CD14-positive monocyte (primary cell): ENCODE measurements around the gene UQCRQ. TPM values are rescaled to one million over a fixed set of nuclear protein-coding genes. Genes with fewer than 3 reads are reported as not detected.

Source experiments
- DNase-seq, 3 donors: peaks; one replicate each; pipeline ENCODE4 v3.0.0-alpha.2; 2011 to 2022
- H2AFZ ChIP-seq: 2 replicates; pipeline ENCODE4 v1.6.0; 2012; ENCODE audit warnings: mild to moderate bottlenecking, low read depth, low read length, inconsistent platforms; ENCODE audit not compliant: insufficient read depth, poor library complexity, severe bottlenecking
- H3K27ac ChIP-seq, 2 donors: 1 replicate in 1 of 2; 2 replicates in 1 of 2; pipeline ENCODE4 v1.5.1; 2012 to 2013; ENCODE audit warnings: low read length in 2 of 2, control low read depth in 1 of 2, inconsistent platforms in 1 of 2, low read depth in 1 of 2, mild to moderate bottlenecking in 1 of 2
- H3K27me3 ChIP-seq, 2 donors: one replicate each; pipeline versions ENCODE4 v1.6.0 to v1.6.1; 2011 to 2013; ENCODE audit warnings: low read length in 2 of 2; ENCODE audit not compliant: control insufficient read depth in 2 of 2, insufficient read depth in 2 of 2
- H3K36me3 ChIP-seq, 2 donors: replicated peaks in 1 of 2; 1 replicate in 1 of 2; 2 replicates in 1 of 2; pipeline versions ENCODE4 v1.5.1 to v1.6.1; 2012 to 2013; ENCODE audit warnings: low read length in 2 of 2, control low read depth in 1 of 2, inconsistent platforms in 1 of 2, mild to moderate bottlenecking in 1 of 2; ENCODE audit not compliant: insufficient read depth in 2 of 2, control insufficient read depth in 1 of 2
- H3K4me1 ChIP-seq, 2 donors: 1 replicate in 1 of 2; 2 replicates in 1 of 2; pipeline versions ENCODE4 v1.5.1 to v1.6.1; 2012 to 2013; ENCODE audit warnings: low read length in 2 of 2, control low read depth in 1 of 2, inconsistent platforms in 1 of 2, mild to moderate bottlenecking in 1 of 2, moderate library complexity in 1 of 2; ENCODE audit not compliant: insufficient read depth in 2 of 2, control insufficient read depth in 1 of 2
- H3K4me2 ChIP-seq: replicated peaks from 2 replicates; pipeline ENCODE3; 2012; ENCODE audit warnings: low read length, moderate library complexity, mild to moderate bottlenecking; ENCODE audit not compliant: poor library complexity, severe bottlenecking; ENCODE audit errors: extremely low read depth
- H3K4me3 ChIP-seq, 3 experiments: fragments of 200-600 bp in 1 of 3; sonication (generic) in 1 of 3; replicated peaks in 1 of 3; 1 replicate in 2 of 3; 2 replicates in 1 of 3; pipeline ENCODE4 v1.5.1; 2011 to 2013; ENCODE audit warnings: low read length in 3 of 3, mild to moderate bottlenecking in 3 of 3, control low read depth in 2 of 3, low read depth in 2 of 3, inconsistent platforms in 1 of 3, moderate library complexity in 1 of 3
- H3K79me2 ChIP-seq: 2 replicates; pipeline ENCODE4 v1.6.0; 2012; ENCODE audit warnings: mild to moderate bottlenecking, control low read depth, inconsistent platforms, low read length, moderate library complexity; ENCODE audit not compliant: insufficient read depth
- H3K9ac ChIP-seq: 2 replicates; pipeline ENCODE4 v1.6.0; 2017; ENCODE audit warnings: low read length, mild to moderate bottlenecking; ENCODE audit not compliant: insufficient read depth, poor library complexity, severe bottlenecking
- H3K9me3 ChIP-seq, 2 donors: replicated peaks in 1 of 2; 1 replicate in 1 of 2; 2 replicates in 1 of 2; pipeline versions ENCODE4 v1.5.1 to v1.6.1; 2012 to 2013; ENCODE audit warnings: low read length in 2 of 2, control low read depth in 1 of 2; ENCODE audit not compliant: control insufficient read depth in 1 of 2, insufficient read depth in 1 of 2
- H4K20me1 ChIP-seq: 2 replicates; pipeline ENCODE4 v1.6.0; 2012; ENCODE audit warnings: mild to moderate bottlenecking, low read length, control low read depth, moderate library complexity; ENCODE audit not compliant: insufficient read depth
- H3K27ac Mint-ChIP-seq, 7 donors: one replicate each; pipeline ENCODE4 v1.8.0; 2020; ENCODE audit warnings: mild to moderate bottlenecking in 7 of 7, mixed read lengths in 7 of 7, moderate library complexity in 6 of 7, inconsistent platforms in 2 of 7
- H3K27me3 Mint-ChIP-seq, 3 donors: one replicate each; pipeline ENCODE4 v1.8.0; 2021 to 2022; ENCODE audit warnings: low read depth in 3 of 3, mild to moderate bottlenecking in 3 of 3, mixed read lengths in 3 of 3, moderate library complexity in 3 of 3, inconsistent platforms in 1 of 3
- H3K36me3 Mint-ChIP-seq, 2 donors: one replicate each; pipeline ENCODE4 v1.8.0; 2020; ENCODE audit warnings: mixed read lengths in 2 of 2, inconsistent platforms in 1 of 2, mild to moderate bottlenecking in 1 of 2
- H3K4me1 Mint-ChIP-seq: one replicate; pipeline ENCODE4 v1.8.0; 2020; ENCODE audit warnings: mild to moderate bottlenecking, mixed read lengths
- H3K4me3 Mint-ChIP-seq, 2 donors: one replicate each; pipeline ENCODE4 v1.8.0; 2020; ENCODE audit warnings: mild to moderate bottlenecking in 2 of 2, mixed read lengths in 2 of 2, moderate library complexity in 1 of 2
- H3K9me3 Mint-ChIP-seq, 7 donors: one replicate each; pipeline ENCODE4 v1.8.0; 2020 to 2022; ENCODE audit warnings: mixed read lengths in 7 of 7, mild to moderate bottlenecking in 6 of 7, moderate library complexity in 6 of 7, inconsistent platforms in 2 of 7
- CTCF ChIP-seq: fragments of 200-600 bp; IDR thresholded peaks from one replicate; pipeline ENCODE4 v1.8.0; 2022; ENCODE audit warnings: antibody characterized with exemption, mild to moderate bottlenecking
- WGBS: methylation state at CpG from one replicate; pipeline ENCODE4 v1.1.5; 2013; ENCODE audit warnings: missing lambda C conversion rate; ENCODE audit not compliant: insufficient coverage; 5-methylcytosine and 5-hydroxymethylcytosine counted together
- intact Hi-C, 2 donors: fragments of 100-400 bp; cut with micrococcal nuclease; formaldehyde crosslinking; loops; one replicate each; pipeline versions ENCODE4 v1.15.0 to v1.15.1; 2023
- polyA plus RNA-seq, 3 donors: library from polyadenylated mRNA; depleted of rRNA in 1 of 3; unstranded in 2 of 3; stranded (reverse) in 1 of 3; fragments of 300-500 nt in 2 of 3; fragments of >200 nt in 1 of 3; fragmentation: Illumina TruSeq in 2 of 3; gene quantifications; 1 replicate in 2 of 3; 2 replicates in 1 of 3; pipeline ENCODE4 v1.2.3, GENCODE V29; 2012 to 2021

UQCRQ gene
- polyA plus RNA-seq, 3 donors, result 81.6 to 880 (median 879) TPM

DNA sequence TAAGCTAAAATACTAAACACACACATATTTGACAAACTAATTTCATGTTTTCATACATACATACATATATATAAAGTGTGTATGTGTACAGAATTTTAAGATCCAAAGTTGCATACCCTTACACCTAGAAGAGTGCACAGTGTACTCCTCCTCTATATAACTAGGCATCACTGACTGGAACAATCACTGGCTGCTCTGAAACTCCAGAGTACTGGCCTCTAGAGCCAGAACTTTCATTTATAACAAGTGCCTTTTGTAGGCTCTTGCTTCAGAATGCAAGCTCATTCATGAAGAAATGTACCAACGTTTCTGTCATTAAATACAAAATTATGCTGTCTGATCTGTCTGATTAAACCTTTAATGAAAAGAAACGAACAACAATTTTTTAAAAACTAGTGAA, 11.0 kb downstream of the UQCRQ start:
- no peak overlapping the region for H3K27ac ChIP-seq
- no peak overlapping the region for H3K4me2 ChIP-seq
- H4K20me1 ChIP-seq, result peaks cover 5% of the 10 kb centered on the region
- Mint-ChIP-seq H3K27me3 (peaks cover 0 to 2% (median 0%) of the 10 kb centered on the region in 3 donors), H3K4me1 (no peaks in the 10 kb centered on the region), H3K27ac (no peak overlapping the region), H3K9me3 (no peaks in the 10 kb centered on the region), H3K36me3 (peaks cover 59 to 75% of the 10 kb centered on the region in 2 donors), H3K4me3 (no peak overlapping the region)
- H3K27me3 ChIP-seq, result no peaks in the 10 kb centered on the region
- H3K4me1 ChIP-seq, result no peaks in the 10 kb centered on the region
- DNase-seq, result no peak
- H3K4me3 ChIP-seq, result no peak overlapping the region
- WGBS, result no CpG with 5 or more reads among the region's 2 CpGs
- intact Hi-C loops, result no loop called here
- H3K79me2 ChIP-seq, result no peaks in the 10 kb centered on the region
- no peak overlapping the region for H3K9ac ChIP-seq
- TF ChIP-seq CTCF, result no peak
- no peak overlapping the region for H2AFZ ChIP-seq
- peaks cover 54 to 89% of the 10 kb centered on the region in 2 donors for H3K36me3 ChIP-seq
- no peaks in the 10 kb centered on the region for H3K9me3 ChIP-seq

GRCh38 chr5:132877938-132878337, 11.5 kb downstream of the UQCRQ start:
- no peak overlapping the region for H3K27ac Mint-ChIP-seq

More at GRCh38 chr5:132877938-132878337, 11.5 kb downstream of the UQCRQ start:
- no peaks in the 10 kb centered on the region for H3K9me3 Mint-ChIP-seq
- H3K27me3 Mint-ChIP-seq, result no peaks in the 10 kb centered on the region
- Histone ChIP-seq H3K4me3 (no peak overlapping the region), H3K27me3 (no peaks in the 10 kb centered on the region), H3K36me3 (peaks cover 54 to 89% of the 10 kb centered on the region in 2 donors), H3K9me3 (no peaks in the 10 kb centered on the region), H2AFZ (no peak overlapping the region), H4K20me1 (peaks cover 5% of the 10 kb centered on the region), H3K9ac (no peak overlapping the region), H3K79me2 (no peaks in the 10 kb centered on the region), H3K4me1 (no peaks in the 10 kb centered on the region), H3K4me2 (no peak overlapping the region), H3K27ac (no peak overlapping the region)
- DNase-seq, result no peak
- H3K36me3 Mint-ChIP-seq, result peaks cover 60 to 75% of the 10 kb centered on the region in 2 donors
- intact Hi-C loops, result no loop called here
- no peaks in the 10 kb centered on the region for H3K4me1 Mint-ChIP-seq
- H3K4me3 Mint-ChIP-seq, result no peak overlapping the region
- no peak for TF ChIP-seq CTCF
- WGBS, result no CpG with 5 or more reads among the region's 3 CpGs
